Activated CD8-positive, alpha-beta T cell treated with anti-CD3 and anti-CD28 coated beads for 36 hours (primary cell): Measurements from ENCODE around the gene SRSF2. TPM values are rescaled to one million over a fixed set of nuclear protein-coding genes. Genes with fewer than 3 reads are reported as not detected.

Source experiments
- ATAC-seq: fragments of 200-7000 bp; cut with Tn5 transposase; one replicate; pipeline ENCODE4 v1.10.0; 2021; ENCODE audit warnings: mild to moderate bottlenecking, moderate library complexity
- CTCF ChIA-PET: fragments of 350-600 bp; sonication (Branson Sonifier 250); formaldehyde crosslinking; loops from one replicate; lab custom pipeline; 2021; ENCODE audit warnings: antibody characterized with exemption; lab: Charles Lee
- POLR2A ChIA-PET: fragments of 350-600 bp; sonication (Branson Sonifier 250); formaldehyde crosslinking; loops from one replicate; lab custom pipeline; 2021; ENCODE audit warnings: antibody characterized with exemption; lab: Charles Lee
- DNase-seq: peaks from one replicate; pipeline ENCODE4 v3.0.0-alpha.2; 2020
- H3K27ac Mint-ChIP-seq: one replicate; pipeline ENCODE4 v1.8.0; 2021; ENCODE audit warnings: mild to moderate bottlenecking, mixed read lengths
- H3K27me3 Mint-ChIP-seq: one replicate; pipeline ENCODE4 v1.8.0; 2021; ENCODE audit warnings: mixed read lengths
- H3K36me3 Mint-ChIP-seq: one replicate; pipeline ENCODE4 v1.8.0; 2021; ENCODE audit warnings: low read depth, mixed read lengths
- H3K4me1 Mint-ChIP-seq: one replicate; pipeline ENCODE4 v1.8.0; 2021; ENCODE audit warnings: low read depth, mixed read lengths
- H3K4me3 Mint-ChIP-seq: one replicate; pipeline ENCODE4 v1.8.0; 2021; ENCODE audit warnings: mild to moderate bottlenecking, moderate library complexity, mixed read lengths
- H3K9me3 Mint-ChIP-seq: one replicate; pipeline ENCODE4 v1.8.0; 2021; ENCODE audit warnings: mixed read lengths
- intact Hi-C: fragments of 100-400 bp; cut with micrococcal nuclease; formaldehyde crosslinking; loops from one replicate; pipeline ENCODE4 v1.10.0; 2022
- total RNA-seq, 2 experiments: library from RNA; stranded (reverse); gene quantifications; one replicate each; pipeline ENCODE4 v1.2.3, GENCODE V29; 2021
- TF ChIP-seq, protein P1 (sequence below): fragments of 200-600 bp; IDR thresholded peaks from one replicate; pipeline ENCODE4 v1.8.0; 2022; ENCODE audit warnings: antibody characterized with exemption, mild to moderate bottlenecking

SRSF2 gene
- total RNA-seq, 2 experiments from 2014 or later = 344 to 364 TPM

DNA sequence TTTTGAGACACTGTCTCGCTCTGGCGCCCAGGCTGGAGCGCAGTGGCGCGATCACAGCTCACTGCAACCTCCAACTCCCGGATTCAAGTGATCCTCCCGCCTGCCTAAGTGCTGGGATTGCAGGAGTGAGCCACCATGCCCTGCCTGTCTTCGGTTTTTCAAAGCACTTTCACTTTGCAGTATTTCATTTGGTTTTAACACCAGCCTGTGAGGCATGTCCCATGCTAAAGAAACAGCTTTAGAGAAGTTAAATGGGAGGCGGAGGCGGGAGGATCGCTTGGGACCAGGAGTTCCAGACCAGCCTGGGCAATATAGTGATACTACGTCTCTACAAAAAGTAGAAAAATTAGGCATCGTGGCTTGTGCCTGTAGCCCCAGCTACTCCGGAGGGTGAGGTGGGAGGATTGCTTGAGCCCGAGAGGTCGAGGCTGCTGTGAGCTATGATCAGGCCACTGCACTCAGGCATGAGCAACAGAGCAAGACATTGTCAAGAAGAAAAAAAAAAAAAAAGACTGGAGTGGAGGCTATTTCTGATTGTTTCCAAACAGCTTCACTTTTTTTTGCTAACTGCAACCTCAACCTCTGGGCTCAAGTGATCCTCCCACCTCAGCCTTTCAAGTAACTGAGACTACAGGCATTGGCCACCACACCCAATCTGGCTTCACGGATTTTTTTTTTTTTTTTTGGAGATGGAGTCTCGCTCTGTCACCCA is 9.2 kb downstream of the SRSF2 start:
- intact Hi-C loops = no loop called here
- no peaks in the 10 kb centered on the region for H3K27me3 Mint-ChIP-seq
- ChIA-PET POLR2A (interaction anchor here (0.6 to 8.0 kb wide), 8 partner anchors 8 to 329 kb away, joined by 3 to 184 read pairs (median 4); partner anchors contain the start of genes MFSD11, MXRA7 and SRSF2), CTCF (interaction anchor here (0.8 to 9.5 kb wide), 5 partner anchors 7 to 88 kb away, joined by 3 to 83 read pairs (median 3); no protein-coding TSS in a partner anchor)
- ATAC-seq (no peak), DNase-seq (no peak)
- H3K4me1 Mint-ChIP-seq = peaks cover 40% of the 10 kb centered on the region
- TF ChIP-seq, protein P1, sequence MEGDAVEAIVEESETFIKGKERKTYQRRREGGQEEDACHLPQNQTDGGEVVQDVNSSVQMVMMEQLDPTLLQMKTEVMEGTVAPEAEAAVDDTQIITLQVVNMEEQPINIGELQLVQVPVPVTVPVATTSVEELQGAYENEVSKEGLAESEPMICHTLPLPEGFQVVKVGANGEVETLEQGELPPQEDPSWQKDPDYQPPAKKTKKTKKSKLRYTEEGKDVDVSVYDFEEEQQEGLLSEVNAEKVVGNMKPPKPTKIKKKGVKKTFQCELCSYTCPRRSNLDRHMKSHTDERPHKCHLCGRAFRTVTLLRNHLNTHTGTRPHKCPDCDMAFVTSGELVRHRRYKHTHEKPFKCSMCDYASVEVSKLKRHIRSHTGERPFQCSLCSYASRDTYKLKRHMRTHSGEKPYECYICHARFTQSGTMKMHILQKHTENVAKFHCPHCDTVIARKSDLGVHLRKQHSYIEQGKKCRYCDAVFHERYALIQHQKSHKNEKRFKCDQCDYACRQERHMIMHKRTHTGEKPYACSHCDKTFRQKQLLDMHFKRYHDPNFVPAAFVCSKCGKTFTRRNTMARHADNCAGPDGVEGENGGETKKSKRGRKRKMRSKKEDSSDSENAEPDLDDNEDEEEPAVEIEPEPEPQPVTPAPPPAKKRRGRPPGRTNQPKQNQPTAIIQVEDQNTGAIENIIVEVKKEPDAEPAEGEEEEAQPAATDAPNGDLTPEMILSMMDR = no peak
- H3K27ac Mint-ChIP-seq = peak overlapping the region; percentile 95
- no peaks in the 10 kb centered on the region for H3K9me3 Mint-ChIP-seq
- H3K4me3 Mint-ChIP-seq = peak overlapping the region; percentile 98
- H3K36me3 Mint-ChIP-seq = peaks cover 71% of the 10 kb centered on the region

DNA sequence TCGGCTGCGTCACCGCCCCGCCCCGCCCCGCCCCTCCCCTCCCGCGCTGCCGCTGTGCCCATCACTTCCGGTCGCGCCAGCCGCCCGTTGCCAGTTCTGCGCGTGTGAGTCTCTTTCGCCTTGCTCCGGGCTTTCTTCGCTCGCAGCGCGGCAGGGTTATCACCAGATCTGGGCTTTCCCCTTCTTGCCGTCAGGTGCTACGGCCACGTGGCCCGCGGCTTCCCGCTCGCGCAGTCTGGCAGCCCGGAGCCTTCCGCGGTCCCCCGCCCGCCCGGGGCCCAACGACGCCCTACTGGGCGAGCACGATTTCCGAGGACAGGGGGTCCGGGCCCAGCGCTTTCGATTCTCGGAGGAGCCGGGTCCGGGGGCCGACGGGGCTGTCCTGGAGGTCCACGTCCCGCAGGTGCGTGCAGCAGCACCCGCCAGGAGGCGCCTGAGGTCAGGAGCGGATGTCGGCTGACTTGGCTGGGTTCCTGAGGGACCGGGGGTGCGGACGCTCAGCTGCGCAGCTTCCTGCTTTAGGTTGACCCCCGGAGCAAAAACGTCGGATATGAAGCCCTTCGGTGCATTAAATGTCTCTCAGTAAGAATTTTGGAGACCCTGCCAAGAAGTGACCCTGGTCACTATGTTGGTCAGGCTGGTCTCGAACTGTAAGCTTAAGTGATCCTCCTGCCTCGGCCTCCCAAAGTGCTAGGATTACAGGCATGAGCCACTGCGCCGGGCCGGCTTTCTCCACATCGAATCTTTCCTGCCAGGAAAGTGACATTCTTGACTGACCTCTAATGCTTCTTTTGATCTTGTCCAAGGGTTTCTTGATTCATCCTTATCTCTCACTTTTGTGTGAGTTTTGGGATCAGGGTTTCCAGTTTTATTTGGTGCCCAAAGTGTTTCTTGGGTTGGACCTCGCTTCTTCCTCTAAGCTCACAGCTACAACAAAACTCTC is 10.1 kb downstream of the SRSF2 start, which contains the start of gene METTL23:
Gene METTL23 (plus strand): TSS at position 64 of the 943 bp plus-strand sequence. CDS start 2,872 bp downstream, outside the sequence.
- Mint-ChIP-seq H3K4me3 (peak within 1 kb of the TSS; percentile 98), H3K27me3 (no peaks in the 10 kb centered on the region), H3K4me1 (peaks cover 40% of the 10 kb centered on the region), H3K9me3 (no peaks in the 10 kb centered on the region), H3K36me3 (peaks cover 70% of the 10 kb centered on the region), H3K27ac (peak within 1 kb of the TSS; percentile 95)
- TF ChIP-seq, protein P1 = peak; percentile 87
- ATAC-seq = peak; percentile 49
- CTCF ChIA-PET = interaction anchor here (0.8 to 9.5 kb wide), 5 partner anchors 8 to 89 kb away, joined by 3 to 83 read pairs (median 3); no protein-coding TSS in a partner anchor
- intact Hi-C loops = no loop called here
- DNase-seq = peak; percentile 89
- POLR2A ChIA-PET = interaction anchor here (0.6 to 8.0 kb wide), 8 partner anchors 9 to 329 kb away, joined by 3 to 184 read pairs (median 5); partner anchors contain the start of genes MFSD11, MXRA7 and SRSF2

DNA sequence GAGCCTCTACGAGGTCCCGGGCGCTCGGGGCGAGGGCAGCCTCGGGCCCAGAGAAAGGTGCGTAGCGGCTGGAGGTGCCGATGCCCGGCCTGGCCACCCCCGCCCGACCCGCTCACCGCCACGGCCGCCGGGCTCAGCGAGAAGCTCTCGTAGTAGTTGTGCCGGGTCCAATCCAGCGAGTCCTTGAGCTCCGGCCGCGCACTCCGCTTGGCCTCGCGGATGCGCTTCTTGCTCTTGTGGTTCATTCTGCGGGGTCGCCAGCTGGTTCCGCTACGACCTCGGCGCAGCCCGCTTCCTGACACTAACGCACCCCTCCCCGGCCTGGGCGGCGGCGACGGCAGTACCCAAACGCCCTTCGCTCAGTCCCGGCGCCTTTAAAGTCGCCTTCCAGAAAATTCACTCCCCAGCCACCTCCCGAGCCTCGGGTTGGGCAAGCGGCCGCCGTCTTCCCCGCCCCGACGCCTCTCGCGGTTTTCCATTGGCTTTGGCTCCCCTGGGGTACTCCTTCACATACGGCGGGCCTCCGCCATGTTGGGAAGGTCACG is 10.8 kb downstream of the SRSF2 start, which contains the start of gene JMJD6:
Gene JMJD6 (minus strand): TSS at position 376 of the 545 bp plus-strand sequence. CDS start 131 bp downstream, at position 245.
- peak; percentile 96 for DNase-seq
- TF ChIP-seq, protein P1 = no peak

DNA sequence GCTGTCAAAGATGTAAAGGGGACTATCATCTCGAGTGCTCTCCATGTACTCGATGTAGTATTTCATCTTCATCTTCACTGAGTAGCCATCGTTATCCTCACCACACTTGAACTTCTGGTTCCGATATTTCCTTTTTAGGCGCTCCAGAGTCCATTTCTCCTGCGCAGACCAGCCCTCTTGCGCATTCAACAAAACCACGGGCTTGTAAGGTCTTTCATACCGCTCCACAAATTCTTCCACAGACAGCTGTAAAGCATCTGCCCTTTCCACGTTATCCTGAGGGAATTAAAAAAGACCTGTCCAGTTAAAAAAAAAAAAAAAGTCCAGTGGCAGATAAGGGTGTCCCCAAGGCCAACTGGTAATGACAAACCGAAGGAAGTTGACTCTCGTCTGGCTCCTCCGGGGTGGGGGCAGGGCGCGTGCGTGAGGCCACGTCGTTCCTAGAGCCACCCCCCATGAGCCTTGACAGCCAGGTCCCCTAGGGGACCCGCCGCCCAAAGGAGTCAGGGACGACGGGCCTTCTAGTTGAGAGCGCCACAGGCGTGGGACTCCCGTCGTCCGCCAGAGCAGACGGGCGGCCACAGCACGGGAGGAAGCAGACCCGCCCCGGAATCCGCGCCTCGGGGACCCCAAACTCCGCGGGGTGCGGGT is 11.4 kb downstream of the SRSF2 start:
- Mint-ChIP-seq H3K27ac (peak overlapping the region; percentile 94), H3K36me3 (peaks cover 73% of the 10 kb centered on the region), H3K9me3 (no peaks in the 10 kb centered on the region), H3K27me3 (no peaks in the 10 kb centered on the region), H3K4me1 (peaks cover 41% of the 10 kb centered on the region), H3K4me3 (peak overlapping the region; percentile 98)
- TF ChIP-seq, protein P1 = no peak
- DNase-seq (peak; percentile 87), ATAC-seq (peak; percentile 32)
- CTCF ChIA-PET = interaction anchor here (9.5 kb wide), 1 partner anchor 12 kb away, joined by 83 read pairs; no protein-coding TSS in a partner anchor
- intact Hi-C loops = no loop called here
- POLR2A ChIA-PET = interaction anchor here (1.1 to 8.0 kb wide), 4 partner anchors 10 to 168 kb away, joined by 3 to 184 read pairs (median 41); partner anchors contain the start of genes MFSD11, MXRA7 and SRSF2

More for the DNA sequence above, 10.8 kb downstream of the SRSF2 start, which contains the start of gene JMJD6:
- peak within 1 kb of the TSS; percentile 95 for H3K27ac Mint-ChIP-seq
- peaks cover 40% of the 10 kb centered on the region for H3K4me1 Mint-ChIP-seq
- CTCF ChIA-PET = interaction anchor here (9.5 kb wide), 1 partner anchor 12 kb away, joined by 83 read pairs; no protein-coding TSS in a partner anchor
- H3K27me3 Mint-ChIP-seq = no peaks in the 10 kb centered on the region
- ATAC-seq = peak; percentile 87
- POLR2A ChIA-PET = interaction anchor here (1.6 to 8.0 kb wide), 3 partner anchors 9 to 169 kb away, joined by 6 to 184 read pairs (median 76); partner anchors contain the start of genes MFSD11, MXRA7 and SRSF2
- no peaks in the 10 kb centered on the region for H3K9me3 Mint-ChIP-seq
- intact Hi-C loops = no loop called here
- peaks cover 70% of the 10 kb centered on the region for H3K36me3 Mint-ChIP-seq
- H3K4me3 Mint-ChIP-seq = peak within 1 kb of the TSS; percentile 98
